GM12872 (cell line): ENCODE measurements around the gene CCDC107.

ENCODE experiments used
- CTCF ChIP-seq: IDR thresholded peaks from 3 replicates; pipeline ENCODE4 v1.5.1; 2011; ENCODE audit warnings: low read depth, mild to moderate bottlenecking, low read length, moderate library complexity; ENCODE audit not compliant: insufficient read depth

The CCDC107 gene

GRCh38 chr9:35673132-35674024, 15.3 kb downstream of the CCDC107 start, which contains the start of gene CA9:
Gene CA9 (plus strand): TSS chr9:35673928. CDS start chr9:35673960, 32 bp downstream.
- TF ChIP-seq CTCF = no peak

- TF ChIP-seq CTCF = no peak
These were observed 15.9 kb downstream of the CCDC107 start for GRCh38 chr9:35674025-35674361.

- TF ChIP-seq CTCF = no peak
These were observed 17.1 kb downstream of the CCDC107 start for GRCh38 chr9:35675204-35675603.

GRCh38 chr9:35675732-35676392, 17.8 kb downstream of the CCDC107 start:
- no peak for TF ChIP-seq CTCF

GRCh38 chr9:35679091-35679490, 21.0 kb downstream of the CCDC107 start:
- TF ChIP-seq CTCF = no peak

GRCh38 chr9:35679766-35680330, 21.8 kb downstream of the CCDC107 start:
- no peak for TF ChIP-seq CTCF

- TF ChIP-seq CTCF = no peak
These were observed 22.4 kb downstream of the CCDC107 start for GRCh38 chr9:35680331-35681105.
